GM23338 (cell line): ENCODE measurements around the gene AKNAD1. TPM values are rescaled to one million over a fixed set of nuclear protein-coding genes. Genes with fewer than 3 reads are reported as not detected.

Experiments used
- ATAC-seq: fragments of 200-7000 bp; cut with Tn5 transposase; 3 replicates; pipeline ENCODE4 v1.9.1; 2020
- DNase-seq: peaks from one replicate; pipeline ENCODE4 v3.0.0-alpha.2; 2015; ENCODE audit warnings: low spot score
- H2AFZ ChIP-seq: fragments of 200-600 bp; sonication (generic); 2 replicates; pipeline ENCODE4 v1.8.0; 2016; ENCODE audit warnings: antibody characterized with exemption, mild to moderate bottlenecking, moderate library complexity
- H3F3A ChIP-seq: fragments of 200-600 bp; sonication (generic); replicated peaks from 2 replicates; pipeline ENCODE4 v1.8.0; 2017; ENCODE audit warnings: antibody characterized with exemption, mixed run types, low read depth
- H3K27ac ChIP-seq: fragments of 200-600 bp; sonication (generic); 2 replicates; pipeline ENCODE4 v1.6.1; 2016; ENCODE audit warnings: low read depth
- H3K27me3 ChIP-seq: fragments of 200-600 bp; sonication (generic); 2 replicates; pipeline ENCODE4 v1.8.0; 2016; ENCODE audit warnings: mild to moderate bottlenecking, mixed run types, moderate library complexity; ENCODE audit not compliant: insufficient read depth
- H3K36me3 ChIP-seq: fragments of 200-600 bp; sonication (generic); 2 replicates; pipeline ENCODE4 v1.8.0; 2016; ENCODE audit warnings: mild to moderate bottlenecking; ENCODE audit not compliant: insufficient read depth
- H3K4me1 ChIP-seq: fragments of 200-600 bp; sonication (generic); 2 replicates; pipeline ENCODE4 v1.8.0; 2016; ENCODE audit warnings: mild to moderate bottlenecking, moderate library complexity; ENCODE audit not compliant: insufficient read depth
- H3K4me2 ChIP-seq: fragments of 200-600 bp; sonication (generic); 2 replicates; pipeline ENCODE4 v1.7.1; 2017; ENCODE audit warnings: mixed run types
- H3K4me3 ChIP-seq: fragments of 200-600 bp; sonication (generic); 2 replicates; pipeline ENCODE4 v1.6.1; 2016; ENCODE audit warnings: mixed run types
- H3K79me2 ChIP-seq: fragments of 200-600 bp; sonication (generic); replicated peaks from 2 replicates; pipeline ENCODE4 v1.8.0; 2017; ENCODE audit warnings: mild to moderate bottlenecking; ENCODE audit not compliant: insufficient read depth
- H3K9me2 ChIP-seq: fragments of 200-600 bp; sonication (generic); 2 replicates; pipeline ENCODE4 v1.8.0; 2017; ENCODE audit not compliant: insufficient read depth
- H4K20me1 ChIP-seq: fragments of 200-600 bp; sonication (generic); replicated peaks from 2 replicates; pipeline ENCODE4 v1.8.0; 2017; ENCODE audit warnings: mild to moderate bottlenecking; ENCODE audit not compliant: insufficient read depth
- H3K27ac Mint-ChIP-seq: 2 replicates; pipeline ENCODE4 v1.8.0; 2020; ENCODE audit warnings: inconsistent platforms, mild to moderate bottlenecking, moderate library complexity, mixed read lengths
- H3K27me3 Mint-ChIP-seq: 3 replicates; pipeline ENCODE4 v1.8.0; 2022; ENCODE audit warnings: low read depth, mild to moderate bottlenecking, moderate library complexity, mixed read lengths, inconsistent platforms; ENCODE audit not compliant: insufficient read depth, poor library complexity
- H3K36me3 Mint-ChIP-seq: 3 replicates; pipeline ENCODE4 v1.8.0; 2021; ENCODE audit warnings: low read depth, mild to moderate bottlenecking, inconsistent platforms, moderate library complexity, mixed read lengths
- H3K4me1 Mint-ChIP-seq: 3 replicates; pipeline ENCODE4 v1.8.0; 2020; ENCODE audit warnings: mild to moderate bottlenecking, inconsistent platforms, mixed read lengths
- H3K4me3 Mint-ChIP-seq: 3 replicates; pipeline ENCODE4 v1.8.0; 2021; ENCODE audit warnings: moderate library complexity, mild to moderate bottlenecking, inconsistent platforms, mixed read lengths
- H3K9me3 Mint-ChIP-seq: 3 replicates; pipeline ENCODE4 v1.8.0; 2020; ENCODE audit warnings: moderate library complexity, mild to moderate bottlenecking, inconsistent platforms, mixed read lengths
- CREB1 ChIP-seq: fragments of 250-450 bp; sonication (Bioruptor Pico); IDR thresholded peaks from 2 replicates; pipeline ENCODE4 v1.5.0; 2020; ENCODE audit warnings: low read depth, mild to moderate bottlenecking, moderate library complexity
- CTCF ChIP-seq, 2 experiments: fragments of 200-600 bp in 1 of 2; sonication (generic) in 1 of 2; conservative IDR thresholded peaks; 2 replicates each; pipeline versions ENCODE4 v1.5.1 to v1.6.1; 2016 to 2017; ENCODE audit warnings: antibody characterized with exemption in 2 of 2, low read depth in 2 of 2, mild to moderate bottlenecking in 2 of 2, moderate library complexity in 1 of 2
- ETS1 ChIP-seq: IDR thresholded peaks from 2 replicates; pipeline ENCODE4 v1.6.1; 2016; ENCODE audit warnings: antibody characterized with exemption
- EZH2 ChIP-seq: fragments of 200-600 bp; sonication (generic); IDR thresholded peaks from one replicate; pipeline ENCODE4 v1.8.0; 2017; ENCODE audit warnings: antibody characterized with exemption, mild to moderate bottlenecking, low read depth; ENCODE audit not compliant: unreplicated experiment
- EZH2phosphoT487 ChIP-seq: fragments of 200-600 bp; sonication (generic); IDR thresholded peaks from one replicate; pipeline ENCODE4 v1.8.1; 2018; ENCODE audit warnings: antibody characterized with exemption; ENCODE audit not compliant: unreplicated experiment
- POLR2AphosphoS5 ChIP-seq: IDR thresholded peaks from 2 replicates; pipeline ENCODE4 v1.6.1; 2016; ENCODE audit warnings: antibody characterized with exemption, low read depth
- REST ChIP-seq: IDR thresholded peaks from one replicate; pipeline ENCODE4 v1.6.1; 2018; ENCODE audit warnings: antibody characterized with exemption; ENCODE audit not compliant: unreplicated experiment
- STAT1 ChIP-seq: IDR thresholded peaks from one replicate; pipeline ENCODE4 v1.6.1; 2016; ENCODE audit warnings: antibody characterized with exemption; ENCODE audit not compliant: unreplicated experiment
- ZNF114 ChIP-seq: fragments of 250-450 bp; sonication (Bioruptor Pico); IDR thresholded peaks from 2 replicates; pipeline ENCODE4 v1.5.0; 2020; ENCODE audit warnings: mild to moderate bottlenecking, moderate library complexity
- ZNF331 ChIP-seq: fragments of 250-450 bp; sonication (Bioruptor Pico); IDR thresholded peaks from 2 replicates; pipeline ENCODE4 v1.5.0; 2020; ENCODE audit warnings: low read depth, mild to moderate bottlenecking, moderate library complexity
- ZNF462 ChIP-seq: fragments of 250-450 bp; sonication (Bioruptor Pico); IDR thresholded peaks from 2 replicates; pipeline ENCODE4 v1.5.0; 2020; ENCODE audit warnings: mild to moderate bottlenecking, moderate library complexity
- polyA plus RNA-seq: library from polyadenylated mRNA; unstranded; fragments of >200 nt; fragmentation: Nextera tagmentation; extraction: Ambion mirVana; gene quantifications from 2 replicates; pipeline ENCODE4 v1.2.1, GENCODE V29; 2016
- total RNA-seq: library from RNA; depleted of rRNA; stranded (reverse); fragments of >200 nt; shearing (Covaris generic); gene quantifications from 2 replicates; pipeline ENCODE4 v1.2.3, GENCODE V29; 2014

AKNAD1 gene
- total and polyA plus RNA-seq, 2 experiments from 2014 or later, result not detected

GRCh38 chr1:108841703-108842102 is 15.2 kb downstream of the AKNAD1 start (continued):
- TF ChIP-seq EZH2, result no peak
- no peak for TF ChIP-seq ETS1
- TF ChIP-seq CREB1 (CRISPR knock-in tag), result no peak
- no peak for TF ChIP-seq POLR2AphosphoS5

GRCh38 chr1:108832929-108833328 is 24.0 kb downstream of the AKNAD1 start:
- H3K4me1 Mint-ChIP-seq, result peaks cover 6% of the 10 kb centered on the region; the same call in 1 of the 3 replicates
- ATAC-seq (no peak), DNase-seq (no peak)
- H3K36me3 Mint-ChIP-seq, result no peaks in the 10 kb centered on the region
- no peaks in the 10 kb centered on the region for H4K20me1 ChIP-seq
- H3K4me2 ChIP-seq, result no peak overlapping the region
- no peaks in the 10 kb centered on the region for H3K79me2 ChIP-seq
- no peak overlapping the region for H3K27ac Mint-ChIP-seq
- no peaks in the 10 kb centered on the region for H3F3A ChIP-seq
- H3K36me3 ChIP-seq, result no peaks in the 10 kb centered on the region
- H3K9me3 Mint-ChIP-seq, result no peaks in the 10 kb centered on the region
- H3K27me3 Mint-ChIP-seq, result peaks cover 3% of the 10 kb centered on the region
- no peaks in the 10 kb centered on the region for H3K4me1 ChIP-seq
- no peaks in the 10 kb centered on the region for H3K27me3 ChIP-seq
- no peak overlapping the region for H3K27ac ChIP-seq
- no peak overlapping the region for H2AFZ ChIP-seq
- H3K4me3 ChIP-seq, result no peak overlapping the region
- no peaks in the 10 kb centered on the region for H3K9me2 ChIP-seq
- no peak overlapping the region for H3K4me3 Mint-ChIP-seq
- TF ChIP-seq ZNF331 (no peak), STAT1 (no peak), ETS1 (no peak), ZNF114 (CRISPR knock-in tag) (no peak), POLR2AphosphoS5 (no peak), ZNF462 (CRISPR knock-in tag) (no peak), EZH2phosphoT487 (no peak), CREB1 (CRISPR knock-in tag) (no peak), CTCF (conservative IDR thresholded peaks at IDR 0.05; ENCODE audit: low read depth in 2 of 2) (no peak), REST (no peak)
